Stimulated activated CD4-positive, alpha-beta T cell treated with anti-CD3 and anti-CD28 coated beads, Interleukin-1b, Interleukin-23, amount 100 ng/mL, for 4 hours (primary cell): ENCODE results near the gene MUC5AC.

Experiments
- DNase-seq, 2 donors: peaks; one replicate each; pipeline ENCODE4 v3.0.0-alpha.2; 2020; ENCODE audit warnings: low read depth in 2 of 2

The MUC5AC gene

GRCh38 chr11:1194977-1195681, 37.4 kb downstream of the MUC5AC start:
- no peak for DNase-seq

GRCh38 chr11:1195682-1196515, 38.1 kb downstream of the MUC5AC start:
- no peak for DNase-seq

GRCh38 chr11:1196516-1197391, 39.0 kb downstream of the MUC5AC start:
- DNase-seq, result no peak

- DNase-seq, result no peak
Observed at GRCh38 chr11:1197431-1197885, 39.7 kb downstream of the MUC5AC start.

GRCh38 chr11:1197886-1198560, 40.3 kb downstream of the MUC5AC start:
- DNase-seq, result no peak

GRCh38 chr11:1198561-1199240, 40.9 kb downstream of the MUC5AC start:
- DNase-seq, result no peak

- no peak for DNase-seq
Observed at GRCh38 chr11:1199241-1199750, 41.5 kb downstream of the MUC5AC start.

- DNase-seq, result no peak
Observed at GRCh38 chr11:1199751-1200610, 42.2 kb downstream of the MUC5AC start.

GRCh38 chr11:1200611-1201191, 42.9 kb downstream of the MUC5AC start:
- DNase-seq, result no peak

GRCh38 chr11:1201395-1202153, 43.8 kb downstream of the MUC5AC start:
- DNase-seq, result no peak

- no peak for DNase-seq
Observed at GRCh38 chr11:1202154-1202775, 44.5 kb downstream of the MUC5AC start.

GRCh38 chr11:1202776-1203504, 45.2 kb downstream of the MUC5AC start:
- DNase-seq, result peak; percentile 49 to 62

GRCh38 chr11:1203505-1204271, 45.9 kb downstream of the MUC5AC start:
- DNase-seq, result no peak

GRCh38 chr11:1204381-1205101, 46.8 kb downstream of the MUC5AC start:
- DNase-seq, result no peak

- no peak for DNase-seq
Observed at GRCh38 chr11:1205121-1205986, 47.6 kb downstream of the MUC5AC start.
